B cell (primary cell): ENCODE data around the gene TMEM128. TPM values are rescaled to one million over a fixed set of nuclear protein-coding genes. Genes with fewer than 3 reads are reported as not detected.

Experiments
- ATAC-seq: fragments of 200-7000 bp; cut with Tn5 transposase; one replicate; pipeline ENCODE4 v1.10.0; 2021; ENCODE audit warnings: low read depth, mild to moderate bottlenecking, moderate number of reproducible peaks, moderate library complexity
- CTCF ChIA-PET: fragments of 350-600 bp; sonication (Branson Sonifier 250); formaldehyde crosslinking; loops from one replicate; lab custom pipeline; 2021; ENCODE audit warnings: antibody characterized with exemption, inconsistent platforms; lab: Charles Lee
- POLR2A ChIA-PET: fragments of 350-600 bp; sonication (Branson Sonifier 250); formaldehyde crosslinking; loops from one replicate; lab custom pipeline; 2021; ENCODE audit warnings: antibody characterized with exemption; lab: Charles Lee
- DNase-seq: peaks from one replicate; pipeline ENCODE4 v3.0.0; 2013
- H2AFZ ChIP-seq: 2 replicates; pipeline ENCODE4 v1.6.1; 2012; ENCODE audit warnings: mild to moderate bottlenecking, low read depth, low read length; ENCODE audit not compliant: insufficient read depth, poor library complexity, severe bottlenecking
- H3K27ac ChIP-seq, 2 donors: 1 replicate in 1 of 2; 2 replicates in 1 of 2; pipeline ENCODE4 v1.5.1; 2012 to 2013; ENCODE audit warnings: low read length in 2 of 2, mild to moderate bottlenecking in 2 of 2, moderate library complexity in 1 of 2
- H3K27me3 ChIP-seq, 4 experiments: fragments of 200-600 bp in 1 of 4; sonication (generic) in 1 of 4; replicated peaks in 1 of 4; 1 replicate in 2 of 4; 2 replicates in 2 of 4; pipeline versions ENCODE4 v1.6.1 to v1.7.0; 2013 to 2016; ENCODE audit warnings: low read length in 3 of 4, mild to moderate bottlenecking in 2 of 4, mixed read lengths in 1 of 4, moderate library complexity in 1 of 4; ENCODE audit not compliant: insufficient read depth in 4 of 4, control insufficient read depth in 3 of 4; ENCODE audit errors: control extremely low read depth in 1 of 4
- H3K36me3 ChIP-seq, 2 experiments: replicated peaks in 1 of 2; 1 replicate in 1 of 2; 2 replicates in 1 of 2; pipeline versions ENCODE4 v1.6.1 to v1.7.1; 2013; ENCODE audit warnings: low read length in 1 of 2; ENCODE audit not compliant: insufficient read depth in 2 of 2, control insufficient read depth in 1 of 2; ENCODE audit errors: control extremely low read depth in 1 of 2, extremely low read depth in 1 of 2
- H3K4me1 ChIP-seq, 2 donors: fragments of 200-600 bp in 1 of 2; sonication (generic) in 1 of 2; 1 replicate in 1 of 2; 2 replicates in 1 of 2; pipeline versions ENCODE4 v1.5.1 to v1.6.1; 2013 to 2017; ENCODE audit warnings: low read length in 2 of 2; ENCODE audit not compliant: control insufficient read depth in 2 of 2, insufficient read depth in 2 of 2
- H3K4me2 ChIP-seq: replicated peaks from 2 replicates; pipeline ENCODE3; 2012; ENCODE audit warnings: mild to moderate bottlenecking, low read depth, low read length; ENCODE audit not compliant: poor library complexity, severe bottlenecking
- H3K4me3 ChIP-seq, 5 experiments: fragments of 200-600 bp in 1 of 5; sonication (generic) in 1 of 5; 1 replicate in 3 of 5; 2 replicates in 2 of 5; pipeline versions ENCODE4 v1.5.1 to v1.7.0; 2011 to 2016; ENCODE audit warnings: low read length in 4 of 5, mild to moderate bottlenecking in 4 of 5, low read depth in 2 of 5, control low read depth in 1 of 5, moderate library complexity in 1 of 5; ENCODE audit not compliant: insufficient read depth in 1 of 5; ENCODE audit errors: control extremely low read depth in 1 of 5, extremely low read depth in 1 of 5
- H3K79me2 ChIP-seq: fragments of 200-600 bp; sonication (generic); one replicate; pipeline ENCODE4 v1.6.0; 2016; ENCODE audit warnings: low read length; ENCODE audit not compliant: control insufficient read depth, insufficient read depth
- H3K9ac ChIP-seq: fragments of 200-600 bp; sonication (generic); 2 replicates; pipeline ENCODE4 v1.6.1; 2017; ENCODE audit warnings: mild to moderate bottlenecking, low read length, moderate library complexity
- H3K9me3 ChIP-seq, 3 donors: one replicate each; pipeline versions ENCODE4 v1.6.1 to v1.7.1; 2013; ENCODE audit warnings: low read length in 2 of 3; ENCODE audit not compliant: control insufficient read depth in 2 of 3, insufficient read depth in 1 of 3; ENCODE audit errors: control extremely low read depth in 1 of 3
- H4K20me1 ChIP-seq: 2 replicates; pipeline ENCODE4 v1.6.0; 2012; ENCODE audit warnings: mild to moderate bottlenecking, low read length; ENCODE audit not compliant: insufficient read depth, control insufficient read depth, poor library complexity, severe bottlenecking
- H3K27ac Mint-ChIP-seq: one replicate; pipeline ENCODE4 v1.8.0; 2021; ENCODE audit warnings: mixed read lengths
- H3K27me3 Mint-ChIP-seq: one replicate; pipeline ENCODE4 v1.8.0; 2021; ENCODE audit warnings: mixed read lengths
- H3K4me1 Mint-ChIP-seq: one replicate; pipeline ENCODE4 v1.8.0; 2021; ENCODE audit warnings: mixed read lengths
- H3K4me3 Mint-ChIP-seq: one replicate; pipeline ENCODE4 v1.8.0; 2021; ENCODE audit warnings: mixed read lengths
- H3K9me3 Mint-ChIP-seq: one replicate; pipeline ENCODE4 v1.8.0; 2022; ENCODE audit warnings: mixed read lengths; ENCODE audit not compliant: insufficient read depth
- EZH2 ChIP-seq: IDR thresholded peaks from 2 replicates; pipeline ENCODE4 v1.6.1; 2012; ENCODE audit warnings: borderline replicate concordance, low read depth, mild to moderate bottlenecking, moderate library complexity, low read length; ENCODE audit not compliant: insufficient read depth, poor library complexity, severe bottlenecking
- WGBS: methylation state at CpG from one replicate; pipeline ENCODE4 v1.1.5; 2013; ENCODE audit warnings: missing lambda C conversion rate; ENCODE audit not compliant: insufficient coverage; 5-methylcytosine and 5-hydroxymethylcytosine counted together
- intact Hi-C: fragments of 100-400 bp; cut with micrococcal nuclease; formaldehyde crosslinking; loops from one replicate; pipeline ENCODE4 v1.10.0; 2022
- polyA plus RNA-seq: library from polyadenylated mRNA; depleted of rRNA; stranded (reverse); fragments of >200 nt; gene quantifications from 2 replicates; pipeline ENCODE4 v1.2.3, GENCODE V29; 2012
- total RNA-seq, 2 donors: library from RNA; stranded (reverse); fragments of 120-200 nt in 1 of 2; gene quantifications; 1 replicate in 1 of 2; 2 replicates in 1 of 2; pipeline versions ENCODE4 v1.2.3 to v1.2.4, GENCODE V29; 2013 to 2022
- TF ChIP-seq, protein P1 (sequence below): fragments of 200-600 bp; IDR thresholded peaks from one replicate; pipeline ENCODE4 v1.8.0; 2022; ENCODE audit warnings: antibody characterized with exemption, mild to moderate bottlenecking

The TMEM128 gene
- total and polyA plus RNA-seq, 2 donors (not counting 1 experiment from before 2014, with no cell fraction given) = 10.2 to 17.3 TPM

GRCh38 chr4:4296283-4296846 lies 48.3 kb upstream of the TMEM128 start:
- H2AFZ ChIP-seq = no peak overlapping the region
- TF ChIP-seq, protein P1, sequence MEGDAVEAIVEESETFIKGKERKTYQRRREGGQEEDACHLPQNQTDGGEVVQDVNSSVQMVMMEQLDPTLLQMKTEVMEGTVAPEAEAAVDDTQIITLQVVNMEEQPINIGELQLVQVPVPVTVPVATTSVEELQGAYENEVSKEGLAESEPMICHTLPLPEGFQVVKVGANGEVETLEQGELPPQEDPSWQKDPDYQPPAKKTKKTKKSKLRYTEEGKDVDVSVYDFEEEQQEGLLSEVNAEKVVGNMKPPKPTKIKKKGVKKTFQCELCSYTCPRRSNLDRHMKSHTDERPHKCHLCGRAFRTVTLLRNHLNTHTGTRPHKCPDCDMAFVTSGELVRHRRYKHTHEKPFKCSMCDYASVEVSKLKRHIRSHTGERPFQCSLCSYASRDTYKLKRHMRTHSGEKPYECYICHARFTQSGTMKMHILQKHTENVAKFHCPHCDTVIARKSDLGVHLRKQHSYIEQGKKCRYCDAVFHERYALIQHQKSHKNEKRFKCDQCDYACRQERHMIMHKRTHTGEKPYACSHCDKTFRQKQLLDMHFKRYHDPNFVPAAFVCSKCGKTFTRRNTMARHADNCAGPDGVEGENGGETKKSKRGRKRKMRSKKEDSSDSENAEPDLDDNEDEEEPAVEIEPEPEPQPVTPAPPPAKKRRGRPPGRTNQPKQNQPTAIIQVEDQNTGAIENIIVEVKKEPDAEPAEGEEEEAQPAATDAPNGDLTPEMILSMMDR = no peak
- no peak for TF ChIP-seq EZH2
- intact Hi-C loops = loop anchor here (10.0 kb wide), 1 partner anchor 762 kb away; the partner anchor contains the start of gene LRPAP1
- ChIA-PET CTCF (interaction anchor here (1.2 kb wide), 1 partner anchor 36 kb away, joined by 3 read pairs; no protein-coding TSS in a partner anchor), POLR2A (no interaction called here)
- Mint-ChIP-seq H3K4me1 (peaks cover 19% of the 10 kb centered on the region), H3K27me3 (no peaks in the 10 kb centered on the region), H3K27ac (no peak overlapping the region), H3K4me3 (no peak overlapping the region), H3K9me3 (no peaks in the 10 kb centered on the region)
- H3K79me2 ChIP-seq = peaks cover 67% of the 10 kb centered on the region
- 100% methylated on average over 4 of the region's 5 CpGs for WGBS
- no peaks in the 10 kb centered on the region for H3K27me3 ChIP-seq
- no peak overlapping the region for H3K4me3 ChIP-seq
- no peak for DNase-seq
- H3K4me2 ChIP-seq = no peak overlapping the region
- no peak overlapping the region for H3K27ac ChIP-seq
- no peaks in the 10 kb centered on the region for H3K9me3 ChIP-seq
- peaks cover 2% of the 10 kb centered on the region in 2 donors for H3K4me1 ChIP-seq
- ATAC-seq = no peak
- H3K36me3 ChIP-seq = peaks cover 0 to 8% of the 10 kb centered on the region in 2 experiments
- peaks cover 12% of the 10 kb centered on the region for H4K20me1 ChIP-seq
- H3K9ac ChIP-seq = no peak overlapping the region

GRCh38 chr4:4293279-4293678 lies 45.3 kb upstream of the TMEM128 start:
- Histone ChIP-seq H3K36me3 (peaks cover 0 to 3% of the 10 kb centered on the region in 2 experiments), H3K27me3 (no peaks in the 10 kb centered on the region), H3K4me3 (no peak overlapping the region), H3K4me2 (no peak overlapping the region), H4K20me1 (peaks cover 16% of the 10 kb centered on the region), H3K4me1 (peaks cover 19 to 22% of the 10 kb centered on the region in 2 donors), H3K9ac (no peak overlapping the region), H3K9me3 (peaks cover 0 to 3% (median 0%) of the 10 kb centered on the region in 3 donors), H2AFZ (no peak overlapping the region), H3K79me2 (peaks cover 92% of the 10 kb centered on the region), H3K27ac (no peak overlapping the region)
- Mint-ChIP-seq H3K27me3 (no peaks in the 10 kb centered on the region), H3K27ac (no peak overlapping the region), H3K9me3 (no peaks in the 10 kb centered on the region), H3K4me3 (no peak overlapping the region), H3K4me1 (peaks cover 39% of the 10 kb centered on the region)
- POLR2A ChIA-PET = no interaction called here
- no peak for DNase-seq
- no peak for ATAC-seq
- CTCF ChIA-PET = no interaction called here
- TF ChIP-seq, protein P1 = no peak
- TF ChIP-seq EZH2 = no peak
- 100% methylated on average over 2 of the region's 3 CpGs for WGBS
- intact Hi-C loops = loop anchor here (5.0 to 10.0 kb wide), 2 partner anchors 336 to 758 kb away; partner anchors contain the start of gene LRPAP1
